PC-3 (cell line): ENCODE results near the gene PRSS21. TPM values are rescaled to one million over a fixed set of nuclear protein-coding genes. Genes with fewer than 3 reads are reported as not detected.

Source experiments
- ATAC-seq: fragments of 200-7000 bp; cut with Tn5 transposase; 2 replicates; pipeline ENCODE4 v1.9.1; 2020; ENCODE audit warnings: mild to moderate bottlenecking, moderate library complexity
- BruUV-seq: library from RNA; stranded (reverse); fragments of 400-500 nt; replicated peaks from 2 replicates; lab custom pipeline; 2021; lab: Mats Ljungman, UMichigan
- CTCF ChIA-PET: fragments of 300-600 bp; sonication (Branson Sonifier 250); formaldehyde crosslinking; loops from one replicate; lab custom pipeline; 2022; ENCODE audit warnings: antibody characterized with exemption; lab: Charles Lee
- POLR2A ChIA-PET: fragments of 300-600 bp; sonication (Branson Sonifier 250); formaldehyde crosslinking; loops from one replicate; lab custom pipeline; 2022; ENCODE audit warnings: antibody characterized with exemption; ENCODE audit not compliant: unreplicated experiment; lab: Charles Lee
- DNase-seq: peaks from one replicate; pipeline ENCODE4 v3.0.0-alpha.2; 2015
- H2AFZ ChIP-seq: fragments of 300-600 bp; sonication (generic); 2 replicates; pipeline ENCODE4 v1.6.0; 2016; ENCODE audit warnings: antibody characterized with exemption, low read length
- H3F3A ChIP-seq: fragments of 300-600 bp; sonication (generic); one replicate; pipeline ENCODE4 v1.6.0; 2017; ENCODE audit warnings: antibody characterized with exemption, low read length, control low read depth, mild to moderate bottlenecking; ENCODE audit not compliant: unreplicated experiment
- H3K27ac ChIP-seq: fragments of 300-600 bp; sonication (generic); 2 replicates; pipeline ENCODE4 v1.5.1; 2016; ENCODE audit warnings: mild to moderate bottlenecking, low read length
- H3K27me3 ChIP-seq: fragments of 300-600 bp; sonication (generic); 2 replicates; pipeline ENCODE4 v1.6.1; 2016; ENCODE audit warnings: low read length, mixed read lengths
- H3K36me3 ChIP-seq: fragments of 300-600 bp; sonication (generic); 2 replicates; pipeline ENCODE4 v1.6.1; 2016; ENCODE audit warnings: low read depth, mixed run types, low read length, mixed read lengths
- H3K4me1 ChIP-seq: fragments of 300-600 bp; sonication (generic); 2 replicates; pipeline ENCODE4 v1.5.1; 2016; ENCODE audit warnings: low read length; ENCODE audit not compliant: insufficient read depth
- H3K4me2 ChIP-seq: fragments of 300-600 bp; sonication (generic); 2 replicates; pipeline ENCODE4 v1.6.0; 2016; ENCODE audit warnings: low read length
- H3K4me3 ChIP-seq: fragments of 300-600 bp; sonication (generic); 2 replicates; pipeline ENCODE4 v1.5.1; 2016; ENCODE audit warnings: mild to moderate bottlenecking, low read length, mixed read lengths
- H3K79me2 ChIP-seq: fragments of 300-600 bp; sonication (generic); 2 replicates; pipeline ENCODE4 v1.6.1; 2017; ENCODE audit warnings: low read length, mixed read lengths
- H3K9ac ChIP-seq: fragments of 300-600 bp; sonication (generic); 2 replicates; pipeline ENCODE4 v1.6.0; 2016; ENCODE audit warnings: mild to moderate bottlenecking, low read length
- H3K9me2 ChIP-seq: fragments of 300-600 bp; sonication (generic); replicated peaks from 2 replicates; pipeline ENCODE4 v1.6.1; 2016; ENCODE audit warnings: mixed run types, low read length, mixed read lengths
- H3K9me3 ChIP-seq: fragments of 300-600 bp; sonication (generic); 2 replicates; pipeline ENCODE4 v1.6.1; 2016; ENCODE audit warnings: low read length, mixed read lengths
- H4K20me1 ChIP-seq: fragments of 300-600 bp; sonication (generic); 2 replicates; pipeline ENCODE4 v1.6.1; 2016; ENCODE audit warnings: low read length, mixed read lengths
- EZH2 ChIP-seq: fragments of 300-600 bp; sonication (generic); IDR thresholded peaks from one replicate; pipeline ENCODE4 v1.6.1; 2017; ENCODE audit warnings: antibody characterized with exemption, mild to moderate bottlenecking, low read length; ENCODE audit not compliant: unreplicated experiment
- EZH2phosphoT487 ChIP-seq: fragments of 300-600 bp; sonication (generic); IDR thresholded peaks from 2 replicates; pipeline ENCODE4 v1.6.1; 2018; ENCODE audit warnings: mild to moderate bottlenecking, antibody characterized with exemption, low read length, borderline replicate concordance
- intact Hi-C: fragments of 100-400 bp; cut with micrococcal nuclease; formaldehyde crosslinking; loops from 2 replicates; pipeline ENCODE4 v1.9.0; 2023
- total RNA-seq: library from RNA; depleted of rRNA; stranded (reverse); fragments of >200 nt; gene quantifications from 2 replicates; pipeline ENCODE4 v1.2.3, GENCODE V29; 2014
- TF ChIP-seq, protein P1 (sequence below): fragments of 300-600 bp; sonication (generic); conservative IDR thresholded peaks from 2 replicates; pipeline ENCODE4 v1.5.1; 2017; ENCODE audit warnings: antibody characterized with exemption, low read depth, mild to moderate bottlenecking, low read length

The PRSS21 gene
- total RNA-seq, 1 experiment from 2014 or later: not detected

- H3K27me3 ChIP-seq: no peaks in the 10 kb centered on the region
- H4K20me1 ChIP-seq: peaks cover 26% of the 10 kb centered on the region; the same call in 1 of the 2 replicates
- no peak overlapping the region for H3K4me2 ChIP-seq
- no peak overlapping the region for H2AFZ ChIP-seq
- peaks cover 45% of the 10 kb centered on the region for H3K79me2 ChIP-seq
- no peaks in the 10 kb centered on the region for H3K9me2 ChIP-seq
- H3K9ac ChIP-seq: no peak overlapping the region
- POLR2A ChIA-PET: interaction anchor here (0.7 kb wide), 1 partner anchor 82 kb away, joined by 3 read pairs; no protein-coding TSS in a partner anchor
- BruUV-seq: no TSS peak
- no peaks in the 10 kb centered on the region for H3F3A ChIP-seq
- TF ChIP-seq EZH2phosphoT487 (no peak), EZH2 (no peak)
- TF ChIP-seq, protein P1, sequence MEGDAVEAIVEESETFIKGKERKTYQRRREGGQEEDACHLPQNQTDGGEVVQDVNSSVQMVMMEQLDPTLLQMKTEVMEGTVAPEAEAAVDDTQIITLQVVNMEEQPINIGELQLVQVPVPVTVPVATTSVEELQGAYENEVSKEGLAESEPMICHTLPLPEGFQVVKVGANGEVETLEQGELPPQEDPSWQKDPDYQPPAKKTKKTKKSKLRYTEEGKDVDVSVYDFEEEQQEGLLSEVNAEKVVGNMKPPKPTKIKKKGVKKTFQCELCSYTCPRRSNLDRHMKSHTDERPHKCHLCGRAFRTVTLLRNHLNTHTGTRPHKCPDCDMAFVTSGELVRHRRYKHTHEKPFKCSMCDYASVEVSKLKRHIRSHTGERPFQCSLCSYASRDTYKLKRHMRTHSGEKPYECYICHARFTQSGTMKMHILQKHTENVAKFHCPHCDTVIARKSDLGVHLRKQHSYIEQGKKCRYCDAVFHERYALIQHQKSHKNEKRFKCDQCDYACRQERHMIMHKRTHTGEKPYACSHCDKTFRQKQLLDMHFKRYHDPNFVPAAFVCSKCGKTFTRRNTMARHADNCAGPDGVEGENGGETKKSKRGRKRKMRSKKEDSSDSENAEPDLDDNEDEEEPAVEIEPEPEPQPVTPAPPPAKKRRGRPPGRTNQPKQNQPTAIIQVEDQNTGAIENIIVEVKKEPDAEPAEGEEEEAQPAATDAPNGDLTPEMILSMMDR: no peak
- ATAC-seq (no peak), DNase-seq (no peak)
- peaks cover 5% of the 10 kb centered on the region; the same call in 1 of the 2 replicates for H3K4me1 ChIP-seq
- H3K4me3 ChIP-seq: no peak overlapping the region
- no peaks in the 10 kb centered on the region for H3K9me3 ChIP-seq
- CTCF ChIA-PET: no interaction called here
- intact Hi-C loops: no loop called here
- H3K27ac ChIP-seq: no peak overlapping the region
- H3K36me3 ChIP-seq: peaks cover 58% of the 10 kb centered on the region
Measured at GRCh38 chr16:2769100-2769529, 47.9 kb upstream of the PRSS21 start.

- Histone ChIP-seq H3K4me1 (peaks cover 5% of the 10 kb centered on the region; the same call in 1 of the 2 replicates), H3K4me2 (no peak overlapping the region), H3K4me3 (no peak overlapping the region), H3K27me3 (no peaks in the 10 kb centered on the region), H3K79me2 (peaks cover 45% of the 10 kb centered on the region), H3K27ac (no peak overlapping the region), H3F3A (no peaks in the 10 kb centered on the region), H3K36me3 (peaks cover 52% of the 10 kb centered on the region), H3K9me3 (no peaks in the 10 kb centered on the region), H4K20me1 (peaks cover 21% of the 10 kb centered on the region; the same call in 1 of the 2 replicates), H3K9me2 (no peaks in the 10 kb centered on the region), H3K9ac (no peak overlapping the region), H2AFZ (no peak overlapping the region)
- ATAC-seq (peak; percentile 8; the same call in 1 of the 2 replicates), DNase-seq (no peak)
- intact Hi-C loops: loop anchor here (10.0 kb wide), 1 partner anchor 55 kb away; no protein-coding TSS in a partner anchor
- TF ChIP-seq, protein P1: no peak
- TF ChIP-seq EZH2: no peak
- TF ChIP-seq EZH2phosphoT487: no peak
- POLR2A ChIA-PET: interaction anchor here (0.7 kb wide), 1 partner anchor 83 kb away, joined by 3 read pairs; no protein-coding TSS in a partner anchor
- no TSS peak for BruUV-seq
- CTCF ChIA-PET: no interaction called here
Measured at GRCh38 chr16:2769675-2770056, 47.4 kb upstream of the PRSS21 start.
